ENCODE results near the gene DLGAP1. TPM values are rescaled to one million over a fixed set of nuclear protein-coding genes. Genes with fewer than 3 reads are reported as not detected.

Gene DLGAP1
- total and polyA plus RNA-seq, 2 experiments from 2014 or later = 0.13 to 0.22 TPM

DNA sequence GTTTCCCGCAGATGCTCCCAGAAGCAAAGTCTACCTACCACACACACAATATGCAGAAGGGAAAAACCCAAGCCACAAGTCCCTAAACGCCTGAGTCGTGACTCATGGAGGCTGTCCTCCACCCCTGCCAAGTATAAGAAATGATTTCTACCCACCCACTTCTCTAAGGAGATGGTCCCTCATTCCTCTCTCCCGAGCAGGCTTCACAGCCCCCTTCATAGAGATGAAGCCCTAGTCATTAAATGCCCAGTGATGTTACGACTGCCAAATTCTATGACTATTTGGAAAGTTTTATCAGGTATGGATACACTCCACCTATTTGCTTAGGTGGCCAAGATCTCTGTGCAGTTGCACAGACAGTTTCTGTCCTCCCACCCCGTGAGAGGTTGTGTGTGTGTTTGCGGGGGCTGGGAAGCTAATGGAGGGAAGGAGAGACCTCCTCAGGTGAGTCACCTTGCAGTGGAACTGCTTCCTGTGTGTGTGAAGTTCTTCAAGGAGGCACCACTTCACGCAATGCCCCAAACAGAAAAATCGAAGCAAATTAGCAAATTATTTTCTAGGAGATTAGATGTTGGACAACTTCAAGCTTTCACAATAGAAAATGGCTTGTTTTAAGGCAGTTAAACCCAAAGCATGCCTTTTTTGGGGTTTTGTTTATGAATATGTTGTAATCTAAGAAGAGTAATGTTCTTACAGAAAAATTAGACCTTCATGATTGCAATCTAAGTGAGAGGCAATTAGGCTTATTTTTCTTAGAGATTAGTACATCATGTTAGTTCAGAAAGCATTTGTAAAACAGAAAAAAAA, 830.0 kb downstream of the DLGAP1 start:
- Histone ChIP-seq H3F3A (ENCODE audit: insufficient read depth) (peaks cover 32% of the 10 kb centered on the region), H3K79me2 (ENCODE audit: insufficient read depth) (no peaks in the 10 kb centered on the region), H3K4me1 (ENCODE audit: insufficient read depth) (peaks cover 34% of the 10 kb centered on the region), H3K27ac (peak overlapping the region; percentile 100), H2AFZ (peak overlapping the region; percentile 10; the same call in 1 of the 2 replicates), H3K4me2 (ENCODE audit: unreplicated experiment) (peak overlapping the region; percentile 84), H4K20me1 (ENCODE audit: insufficient read depth) (no peaks in the 10 kb centered on the region), H3K27me3 (replicated peaks; ENCODE audit: insufficient read depth) (no peaks in the 10 kb centered on the region), H3K4me3 (peak overlapping the region; percentile 68), H3K9me3 (ENCODE audit: low read depth) (no peaks in the 10 kb centered on the region), H3K9me2 (ENCODE audit: insufficient read depth) (no peaks in the 10 kb centered on the region), H3K36me3 (ENCODE audit: low read depth) (no peaks in the 10 kb centered on the region), H3K9ac (peak overlapping the region; percentile 96)
- in situ Hi-C loops (cut with MboI) = no loop called here
- WGBS, 2 experiments (ENCODE audit: low coverage in 1 of 2, low lambda C conversion rate in 2 of 2, missing lambda C conversion rate in 2 of 2) = 22 to 27% methylated on average over 9 of the region's 9 CpGs
- DNase-seq = peak; percentile 95
- no peak for TF ChIP-seq EZH2 (IDR thresholded peaks at IDR 0.05; ENCODE audit: insufficient read depth, poor library complexity, severe bottlenecking)
- TF ChIP-seq EZH2phosphoT487 (IDR thresholded peaks at IDR 0.05; ENCODE audit: insufficient read depth, low read depth) = no peak

DNA sequence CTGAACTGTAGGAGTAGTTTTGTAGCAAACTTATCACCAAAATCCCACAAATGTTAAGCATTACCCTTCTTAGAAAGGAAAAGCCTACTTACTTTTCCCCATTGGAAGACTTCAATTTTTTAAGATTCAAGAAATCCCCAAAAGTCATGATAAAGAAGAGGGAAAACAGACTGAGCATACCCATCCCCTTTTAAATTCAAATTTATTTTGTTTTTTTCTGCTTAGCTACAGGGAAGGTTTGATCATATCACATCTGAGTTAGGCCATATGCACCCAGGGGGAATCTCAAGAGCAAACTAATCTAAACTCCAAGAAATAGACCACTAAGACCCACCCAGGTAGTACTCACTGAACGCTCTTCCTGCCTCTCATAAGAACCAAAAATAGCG, 830.6 kb downstream of the DLGAP1 start:
- peaks cover 32% of the 10 kb centered on the region for H3F3A ChIP-seq (ENCODE audit: insufficient read depth)
- peak overlapping the region; percentile 84 for H3K4me2 ChIP-seq (ENCODE audit: unreplicated experiment)
- H3K4me1 ChIP-seq (ENCODE audit: insufficient read depth) = peaks cover 34% of the 10 kb centered on the region
- H2AFZ ChIP-seq = no peak overlapping the region
- peak overlapping the region; percentile 100 for H3K27ac ChIP-seq
- DNase-seq = no peak
- peak overlapping the region; percentile 68 for H3K4me3 ChIP-seq
- TF ChIP-seq EZH2 (IDR thresholded peaks at IDR 0.05; ENCODE audit: insufficient read depth, poor library complexity, severe bottlenecking) = no peak
- no peak for TF ChIP-seq EZH2phosphoT487 (IDR thresholded peaks at IDR 0.05; ENCODE audit: insufficient read depth, low read depth)
- H3K36me3 ChIP-seq (ENCODE audit: low read depth) = no peaks in the 10 kb centered on the region
- WGBS, 2 experiments (ENCODE audit: low coverage in 1 of 2, low lambda C conversion rate in 2 of 2, missing lambda C conversion rate in 2 of 2) = 4 to 8% methylated on average over 2 of the region's 2 CpGs
- no peaks in the 10 kb centered on the region for H3K27me3 ChIP-seq (replicated peaks; ENCODE audit: insufficient read depth)
- H4K20me1 ChIP-seq (ENCODE audit: insufficient read depth) = no peaks in the 10 kb centered on the region
- peak overlapping the region; percentile 96 for H3K9ac ChIP-seq
- no peaks in the 10 kb centered on the region for H3K79me2 ChIP-seq (ENCODE audit: insufficient read depth)
- H3K9me2 ChIP-seq (ENCODE audit: insufficient read depth) = no peaks in the 10 kb centered on the region
- in situ Hi-C loops (cut with MboI) = no loop called here
- H3K9me3 ChIP-seq (ENCODE audit: low read depth) = no peaks in the 10 kb centered on the region

- H3K27ac ChIP-seq = peak overlapping the region; percentile 100
- no peaks in the 10 kb centered on the region for H3K36me3 ChIP-seq (ENCODE audit: low read depth)
- H3K9me3 ChIP-seq (ENCODE audit: low read depth) = no peaks in the 10 kb centered on the region
- no peak overlapping the region for H2AFZ ChIP-seq
- no peaks in the 10 kb centered on the region for H3K79me2 ChIP-seq (ENCODE audit: insufficient read depth)
- H3K4me1 ChIP-seq (ENCODE audit: insufficient read depth) = peaks cover 34% of the 10 kb centered on the region
- no peaks in the 10 kb centered on the region for H3K27me3 ChIP-seq (replicated peaks; ENCODE audit: insufficient read depth)
- DNase-seq = peak; percentile 98
- WGBS, 2 experiments (ENCODE audit: low coverage in 1 of 2, low lambda C conversion rate in 2 of 2, missing lambda C conversion rate in 2 of 2) = 1 to 2% methylated on average over 29 to 30 of the region's 30 CpGs
- peak overlapping the region; percentile 84 for H3K4me2 ChIP-seq (ENCODE audit: unreplicated experiment)
- H3F3A ChIP-seq (ENCODE audit: insufficient read depth) = peaks cover 32% of the 10 kb centered on the region
- in situ Hi-C loops (cut with MboI) = no loop called here
- H3K9ac ChIP-seq = peak overlapping the region; percentile 96
- H3K4me3 ChIP-seq = peak overlapping the region; percentile 68
- no peak for TF ChIP-seq EZH2phosphoT487 (IDR thresholded peaks at IDR 0.05; ENCODE audit: insufficient read depth, low read depth)
- H4K20me1 ChIP-seq (ENCODE audit: insufficient read depth) = no peaks in the 10 kb centered on the region
- no peaks in the 10 kb centered on the region for H3K9me2 ChIP-seq (ENCODE audit: insufficient read depth)
These were observed 831.1 kb downstream of the DLGAP1 start for GRCh38 chr18:3623769-3624545.

GRCh38 chr18:3620146-3621119, 834.7 kb downstream of the DLGAP1 start:
- H3K9ac ChIP-seq = no peak overlapping the region
- H3K36me3 ChIP-seq (ENCODE audit: low read depth) = no peaks in the 10 kb centered on the region
- WGBS, 2 experiments (ENCODE audit: low coverage in 1 of 2, low lambda C conversion rate in 2 of 2, missing lambda C conversion rate in 2 of 2) = 92 to 94% methylated on average over 18 of the region's 18 CpGs
- TF ChIP-seq EZH2 (IDR thresholded peaks at IDR 0.05; ENCODE audit: insufficient read depth, poor library complexity, severe bottlenecking) = no peak
- no peak overlapping the region for H3K4me2 ChIP-seq (ENCODE audit: unreplicated experiment)
- H3K4me3 ChIP-seq = no peak overlapping the region
- no peaks in the 10 kb centered on the region for H3K9me3 ChIP-seq (ENCODE audit: low read depth)
- H3F3A ChIP-seq (ENCODE audit: insufficient read depth) = peaks cover 25% of the 10 kb centered on the region
- no peak overlapping the region for H2AFZ ChIP-seq
- in situ Hi-C loops (cut with MboI) = no loop called here
- no peak for DNase-seq
- H4K20me1 ChIP-seq (ENCODE audit: insufficient read depth) = no peaks in the 10 kb centered on the region
- H3K9me2 ChIP-seq (ENCODE audit: insufficient read depth) = no peaks in the 10 kb centered on the region
- H3K79me2 ChIP-seq (ENCODE audit: insufficient read depth) = no peaks in the 10 kb centered on the region
- no peak overlapping the region for H3K27ac ChIP-seq
- peaks cover 27% of the 10 kb centered on the region for H3K4me1 ChIP-seq (ENCODE audit: insufficient read depth)
- H3K27me3 ChIP-seq (replicated peaks; ENCODE audit: insufficient read depth) = no peaks in the 10 kb centered on the region
